AG04450 (cell line): Measurements from ENCODE around the gene GRM2. TPM values are rescaled to one million over a fixed set of nuclear protein-coding genes. Genes with fewer than 3 reads are reported as not detected.
A peak's percentile ranks its signal among the peaks of the same experiment; 100 is the strongest.

ENCODE experiments used
- CTCF ChIA-PET: fragments of 300-600, 350-600 bp; formaldehyde crosslinking; extraction: SDS; loops from one replicate; lab custom pipeline; 2022; ENCODE audit warnings: antibody characterized with exemption, inconsistent platforms; lab: Charles Lee
- POLR2A ChIA-PET: fragments of 350-600 bp; formaldehyde crosslinking; extraction: SDS; loops from one replicate; lab custom pipeline; 2021; ENCODE audit warnings: antibody characterized with exemption, inconsistent platforms; lab: Yijun Ruan, JAX
- DNase-seq: peaks from one replicate; pipeline ENCODE4 v3.0.0-alpha.2; 2011; ENCODE audit warnings: low read depth, low spot score
- H3K27ac ChIP-seq: one replicate; pipeline ENCODE4 v1.5.1; 2012; ENCODE audit warnings: low read depth, low read length, control low read depth
- H3K27me3 ChIP-seq: one replicate; pipeline ENCODE4 v1.6.0; 2012; ENCODE audit warnings: low read length; ENCODE audit not compliant: control insufficient read depth, insufficient read depth
- H3K4me3 ChIP-seq: 2 replicates; pipeline ENCODE4 v1.5.1; 2011; ENCODE audit warnings: mild to moderate bottlenecking, low read depth, low read length, control low read depth
- H3K9me3 ChIP-seq: 2 replicates; pipeline ENCODE4 v1.5.1; 2012; ENCODE audit warnings: low read length; ENCODE audit not compliant: control insufficient read depth, insufficient read depth
- polyA plus RNA-seq: library from polyadenylated mRNA; depleted of rRNA; stranded (reverse); fragments of >200 nt; gene quantifications from 2 replicates; pipeline ENCODE4 v1.2.3, GENCODE V29; 2011
- TF ChIP-seq, protein P1 (sequence below): IDR thresholded peaks from 2 replicates; pipeline ENCODE4 v1.5.1; 2011; ENCODE audit warnings: low read depth, low read length, control low read depth, inconsistent platforms

GRM2 gene
- polyA plus RNA-seq, 1 experiment: not detected

DNA sequence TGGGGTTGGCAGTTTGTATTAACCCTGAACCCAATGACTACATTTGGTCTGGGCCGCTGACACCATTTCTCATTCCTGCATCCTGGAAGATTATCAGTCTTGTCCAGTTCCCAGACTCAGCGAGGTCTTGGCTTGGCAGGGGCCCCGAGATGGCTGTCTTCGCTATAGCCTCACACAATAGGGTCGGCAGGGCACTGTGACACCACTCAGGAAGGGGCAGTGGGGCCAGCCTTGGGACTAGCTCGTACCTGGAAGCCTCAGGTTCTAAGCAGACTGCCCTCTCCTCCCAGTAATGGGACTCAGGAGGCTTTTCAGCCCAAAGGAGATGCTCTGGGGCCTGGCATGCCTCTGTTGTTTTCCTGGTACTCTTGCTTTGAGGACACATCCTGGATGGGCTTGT, 26.7 kb upstream of the GRM2 start:
- Histone ChIP-seq H3K4me3 (no peak overlapping the region), H3K9me3 (no peaks in the 10 kb centered on the region), H3K27ac (no peak overlapping the region), H3K27me3 (no peaks in the 10 kb centered on the region)
- CTCF ChIA-PET: interaction anchor here (1.2 to 6.7 kb wide), 4 partner anchors 11 to 291 kb away, joined by 9 to 189 read pairs (median 53); partner anchors contain the start of genes DCAF1 and RBM15B
- no peak for DNase-seq
- POLR2A ChIA-PET: no interaction called here
- TF ChIP-seq, protein P1, sequence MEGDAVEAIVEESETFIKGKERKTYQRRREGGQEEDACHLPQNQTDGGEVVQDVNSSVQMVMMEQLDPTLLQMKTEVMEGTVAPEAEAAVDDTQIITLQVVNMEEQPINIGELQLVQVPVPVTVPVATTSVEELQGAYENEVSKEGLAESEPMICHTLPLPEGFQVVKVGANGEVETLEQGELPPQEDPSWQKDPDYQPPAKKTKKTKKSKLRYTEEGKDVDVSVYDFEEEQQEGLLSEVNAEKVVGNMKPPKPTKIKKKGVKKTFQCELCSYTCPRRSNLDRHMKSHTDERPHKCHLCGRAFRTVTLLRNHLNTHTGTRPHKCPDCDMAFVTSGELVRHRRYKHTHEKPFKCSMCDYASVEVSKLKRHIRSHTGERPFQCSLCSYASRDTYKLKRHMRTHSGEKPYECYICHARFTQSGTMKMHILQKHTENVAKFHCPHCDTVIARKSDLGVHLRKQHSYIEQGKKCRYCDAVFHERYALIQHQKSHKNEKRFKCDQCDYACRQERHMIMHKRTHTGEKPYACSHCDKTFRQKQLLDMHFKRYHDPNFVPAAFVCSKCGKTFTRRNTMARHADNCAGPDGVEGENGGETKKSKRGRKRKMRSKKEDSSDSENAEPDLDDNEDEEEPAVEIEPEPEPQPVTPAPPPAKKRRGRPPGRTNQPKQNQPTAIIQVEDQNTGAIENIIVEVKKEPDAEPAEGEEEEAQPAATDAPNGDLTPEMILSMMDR: no peak

DNA sequence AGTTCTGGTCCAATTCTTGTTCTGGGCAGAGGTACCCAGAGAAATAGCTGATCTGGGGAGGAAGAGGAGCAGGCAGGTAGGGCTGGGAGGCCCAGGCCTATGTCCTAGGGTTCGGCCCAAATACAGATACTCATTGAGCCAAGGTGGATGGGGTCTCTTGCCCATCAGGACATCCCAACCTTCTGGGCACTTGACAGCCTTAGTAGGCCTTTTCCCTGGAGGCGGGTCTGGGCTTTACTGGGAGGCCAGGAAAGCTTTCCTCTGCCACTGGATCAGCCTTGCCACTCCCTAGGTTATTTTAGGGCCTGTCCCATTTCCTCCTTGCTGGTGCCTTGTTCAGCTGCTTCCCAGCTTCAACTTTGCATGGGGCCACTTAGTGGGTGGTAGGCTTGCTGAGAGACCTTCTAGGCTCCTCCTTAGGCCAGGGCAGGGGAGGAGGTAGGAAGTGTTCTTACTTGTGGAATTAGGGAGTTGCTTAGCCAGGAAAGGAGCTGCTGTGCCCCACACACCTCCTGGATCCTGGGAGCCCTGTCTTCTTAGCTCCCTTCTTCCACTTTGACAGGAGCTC, 26.1 kb upstream of the GRM2 start:
- CTCF ChIA-PET: interaction anchor here (1.2 to 6.7 kb wide), 8 partner anchors 8 to 1065 kb away, joined by 3 to 189 read pairs (median 24); partner anchors contain the start of genes DCAF1 and RBM15B
- no peak overlapping the region for H3K27ac ChIP-seq
- POLR2A ChIA-PET: interaction anchor here (0.5 kb wide), 1 partner anchor 198 kb away, joined by 9 read pairs; no protein-coding TSS in a partner anchor
- TF ChIP-seq, protein P1: no peak
- H3K4me3 ChIP-seq: no peak overlapping the region
- no peaks in the 10 kb centered on the region for H3K9me3 ChIP-seq
- no peak for DNase-seq
- H3K27me3 ChIP-seq: no peaks in the 10 kb centered on the region

DNA sequence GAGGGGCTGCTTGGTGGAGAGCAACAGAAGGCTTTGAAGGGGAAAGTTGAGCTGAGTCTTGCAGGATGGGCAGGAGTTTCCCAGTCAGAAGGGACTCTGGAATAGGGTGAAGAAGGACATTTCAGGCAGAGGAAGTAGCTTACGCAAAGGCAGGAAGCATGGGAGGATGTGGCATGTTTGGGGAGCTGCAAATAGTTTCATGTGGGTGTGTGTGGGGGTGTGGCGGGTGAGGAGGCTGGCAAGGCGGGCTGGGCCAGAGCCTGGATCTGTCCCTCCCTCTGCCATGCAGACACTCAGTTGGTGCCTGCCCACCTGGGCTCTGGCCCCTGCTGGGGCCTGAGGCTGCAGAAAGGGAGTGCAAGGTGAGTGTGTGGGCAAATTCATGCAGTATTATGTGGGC, 25.4 kb upstream of the GRM2 start:
- CTCF ChIA-PET: interaction anchor here (0.5 to 6.7 kb wide), 20 partner anchors 9 to 1065 kb away, joined by 3 to 189 read pairs (median 5); partner anchors contain the start of genes DCAF1, MANF and RBM15B
- H3K9me3 ChIP-seq: no peaks in the 10 kb centered on the region
- TF ChIP-seq, protein P1: no peak
- H3K4me3 ChIP-seq: no peak overlapping the region
- POLR2A ChIA-PET: interaction anchor here (0.5 to 1.0 kb wide), 4 partner anchors 22 to 199 kb away, joined by 3 to 9 read pairs (median 7); partner anchors contain the start of gene DCAF1
- no peak for DNase-seq
- H3K27me3 ChIP-seq: no peaks in the 10 kb centered on the region
- H3K27ac ChIP-seq: no peak overlapping the region

DNA sequence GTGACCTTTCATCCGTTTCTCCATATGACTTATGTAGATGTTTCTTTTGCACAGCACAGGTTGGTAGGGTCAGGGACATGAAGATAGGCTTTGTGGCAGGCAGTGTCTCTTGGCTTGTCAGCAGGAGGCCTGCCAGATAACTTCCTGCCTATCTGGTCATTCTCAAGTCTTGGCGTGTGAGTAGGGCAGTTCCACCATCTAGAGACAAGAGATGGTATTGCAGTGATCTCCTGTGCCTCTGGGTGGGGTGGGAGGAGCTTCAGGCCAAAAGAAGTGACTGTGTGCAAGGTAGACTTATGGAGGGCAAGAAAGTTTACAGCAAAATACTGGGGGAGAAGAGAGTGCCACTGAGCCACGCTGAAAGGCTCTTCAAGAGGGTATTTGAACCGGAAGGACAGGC, 24.8 kb upstream of the GRM2 start:
- no peaks in the 10 kb centered on the region for H3K27me3 ChIP-seq
- H3K9me3 ChIP-seq: no peaks in the 10 kb centered on the region
- peak; percentile 67 for DNase-seq
- H3K4me3 ChIP-seq: no peak overlapping the region
- H3K27ac ChIP-seq: no peak overlapping the region
- TF ChIP-seq, protein P1: peak; percentile 90
- CTCF ChIA-PET: interaction anchor here (0.5 to 6.7 kb wide), 44 partner anchors 9 to 1325 kb away, joined by 3 to 189 read pairs (median 4); partner anchors contain the start of genes DCAF1, GRM2, MANF and RBM15B
- POLR2A ChIA-PET: interaction anchor here (0.7 to 1.0 kb wide), 5 partner anchors 21 to 182 kb away, joined by 3 to 9 read pairs (median 3); partner anchors contain the start of gene DCAF1

DNA sequence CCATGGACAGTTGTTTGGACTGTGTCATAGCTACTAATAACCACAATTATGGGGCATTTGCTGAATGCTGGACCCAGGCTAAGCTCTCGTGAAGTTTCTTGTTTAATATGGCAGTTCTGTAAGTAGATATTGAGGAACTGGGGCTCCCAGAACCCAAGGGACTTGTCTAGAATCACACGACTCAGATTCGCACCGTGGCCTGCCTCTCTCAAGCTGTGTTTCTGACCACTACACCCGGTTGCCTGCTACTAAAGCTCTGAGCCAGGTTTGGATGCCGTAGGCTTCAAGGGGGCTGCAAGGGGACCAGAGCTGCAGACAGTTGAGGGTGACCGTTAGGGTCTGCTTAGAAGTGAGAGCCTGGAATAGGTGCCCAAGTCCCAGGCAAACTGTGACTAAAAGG, 24.3 kb upstream of the GRM2 start:
- CTCF ChIA-PET: interaction anchor here (0.5 to 6.7 kb wide), 43 partner anchors 9 to 1326 kb away, joined by 3 to 189 read pairs (median 4); partner anchors contain the start of genes DCAF1, GRM2, MANF and RBM15B
- POLR2A ChIA-PET: interaction anchor here (0.7 to 1.0 kb wide), 5 partner anchors 21 to 182 kb away, joined by 3 to 9 read pairs (median 3); partner anchors contain the start of gene DCAF1

More for the DNA sequence above, 24.3 kb upstream of the GRM2 start:
- TF ChIP-seq, protein P1: no peak
- Histone ChIP-seq H3K27me3 (no peaks in the 10 kb centered on the region), H3K27ac (no peak overlapping the region), H3K4me3 (no peak overlapping the region), H3K9me3 (no peaks in the 10 kb centered on the region)
- DNase-seq: no peak
